Activated CD8-positive, alpha-beta T cell treated with anti-CD3 and anti-CD28 coated beads for 36 hours (primary cell): ENCODE data around the gene PPM1K. TPM values are rescaled to one million over a fixed set of nuclear protein-coding genes. Genes with fewer than 3 reads are reported as not detected.

Experiments used
- ATAC-seq: fragments of 200-7000 bp; cut with Tn5 transposase; one replicate; pipeline ENCODE4 v1.10.0; 2021; ENCODE audit warnings: mild to moderate bottlenecking, moderate library complexity
- CTCF ChIA-PET: fragments of 350-600 bp; sonication (Branson Sonifier 250); formaldehyde crosslinking; loops from one replicate; lab custom pipeline; 2021; ENCODE audit warnings: antibody characterized with exemption; lab: Charles Lee
- POLR2A ChIA-PET: fragments of 350-600 bp; sonication (Branson Sonifier 250); formaldehyde crosslinking; loops from one replicate; lab custom pipeline; 2021; ENCODE audit warnings: antibody characterized with exemption; lab: Charles Lee
- DNase-seq: peaks from one replicate; pipeline ENCODE4 v3.0.0-alpha.2; 2020
- H3K27ac Mint-ChIP-seq: one replicate; pipeline ENCODE4 v1.8.0; 2021; ENCODE audit warnings: mild to moderate bottlenecking, mixed read lengths
- H3K27me3 Mint-ChIP-seq: one replicate; pipeline ENCODE4 v1.8.0; 2021; ENCODE audit warnings: mixed read lengths
- H3K36me3 Mint-ChIP-seq: one replicate; pipeline ENCODE4 v1.8.0; 2021; ENCODE audit warnings: low read depth, mixed read lengths
- H3K4me1 Mint-ChIP-seq: one replicate; pipeline ENCODE4 v1.8.0; 2021; ENCODE audit warnings: low read depth, mixed read lengths
- H3K4me3 Mint-ChIP-seq: one replicate; pipeline ENCODE4 v1.8.0; 2021; ENCODE audit warnings: mild to moderate bottlenecking, moderate library complexity, mixed read lengths
- H3K9me3 Mint-ChIP-seq: one replicate; pipeline ENCODE4 v1.8.0; 2021; ENCODE audit warnings: mixed read lengths
- CTCF ChIP-seq: fragments of 200-600 bp; IDR thresholded peaks from one replicate; pipeline ENCODE4 v1.8.0; 2022; ENCODE audit warnings: antibody characterized with exemption, mild to moderate bottlenecking
- intact Hi-C: fragments of 100-400 bp; cut with micrococcal nuclease; formaldehyde crosslinking; loops from one replicate; pipeline ENCODE4 v1.10.0; 2022
- total RNA-seq, 2 experiments: library from RNA; stranded (reverse); gene quantifications; one replicate each; pipeline ENCODE4 v1.2.3, GENCODE V29; 2021

Gene PPM1K
- total RNA-seq, 2 experiments from 2014 or later = 46.1 to 57.5 TPM

- ChIA-PET CTCF (interaction anchor here (0.9 to 13.6 kb wide), 3 partner anchors 183 to 367 kb away, joined by 3 to 168 read pairs (median 11); no protein-coding TSS in a partner anchor), POLR2A (no interaction called here)
- Mint-ChIP-seq H3K4me3 (no peak overlapping the region), H3K27ac (no peak overlapping the region), H3K36me3 (no peaks in the 10 kb centered on the region), H3K27me3 (peaks cover 3% of the 10 kb centered on the region), H3K4me1 (peaks cover 2% of the 10 kb centered on the region), H3K9me3 (no peaks in the 10 kb centered on the region)
- ATAC-seq = no peak
- no peak for DNase-seq
- intact Hi-C loops = loop anchor here (10.0 kb wide), 1 partner anchor 149 kb away; no protein-coding TSS in a partner anchor
- no peak for TF ChIP-seq CTCF
Observed at GRCh38 chr4:88215351-88215750, 69.0 kb downstream of the PPM1K start.

DNA sequence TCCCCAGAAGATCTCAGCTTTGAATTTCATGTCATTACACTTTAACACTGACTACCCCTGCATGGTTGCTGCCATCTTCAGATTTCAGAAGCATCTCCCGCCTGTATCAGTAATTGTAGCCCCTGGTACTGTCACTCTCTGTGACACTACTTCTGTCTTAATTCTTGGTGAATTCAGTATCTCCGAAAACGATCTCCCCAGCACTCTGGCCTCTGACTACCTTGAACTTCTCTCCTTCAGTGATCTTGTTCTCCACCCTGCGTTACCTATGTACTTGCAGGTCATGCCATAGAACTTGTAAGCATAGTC lies 72.2 kb downstream of the PPM1K start:
- DNase-seq = no peak
- H3K9me3 Mint-ChIP-seq = no peaks in the 10 kb centered on the region
- no peak overlapping the region for H3K27ac Mint-ChIP-seq
- CTCF ChIA-PET = interaction anchor here (0.7 to 8.2 kb wide), 61 partner anchors 9 to 714 kb away, joined by 3 to 128 read pairs (median 4); no protein-coding TSS in a partner anchor
- POLR2A ChIA-PET = no interaction called here
- H3K4me3 Mint-ChIP-seq = no peak overlapping the region
- peak; percentile 49 for TF ChIP-seq CTCF
- H3K4me1 Mint-ChIP-seq = no peaks in the 10 kb centered on the region
- intact Hi-C loops = loop anchor here (1.0 to 10.0 kb wide), 4 partner anchors 153 to 530 kb away; no protein-coding TSS in a partner anchor
- ATAC-seq = no peak
- H3K27me3 Mint-ChIP-seq = no peaks in the 10 kb centered on the region
- no peaks in the 10 kb centered on the region for H3K36me3 Mint-ChIP-seq

DNA sequence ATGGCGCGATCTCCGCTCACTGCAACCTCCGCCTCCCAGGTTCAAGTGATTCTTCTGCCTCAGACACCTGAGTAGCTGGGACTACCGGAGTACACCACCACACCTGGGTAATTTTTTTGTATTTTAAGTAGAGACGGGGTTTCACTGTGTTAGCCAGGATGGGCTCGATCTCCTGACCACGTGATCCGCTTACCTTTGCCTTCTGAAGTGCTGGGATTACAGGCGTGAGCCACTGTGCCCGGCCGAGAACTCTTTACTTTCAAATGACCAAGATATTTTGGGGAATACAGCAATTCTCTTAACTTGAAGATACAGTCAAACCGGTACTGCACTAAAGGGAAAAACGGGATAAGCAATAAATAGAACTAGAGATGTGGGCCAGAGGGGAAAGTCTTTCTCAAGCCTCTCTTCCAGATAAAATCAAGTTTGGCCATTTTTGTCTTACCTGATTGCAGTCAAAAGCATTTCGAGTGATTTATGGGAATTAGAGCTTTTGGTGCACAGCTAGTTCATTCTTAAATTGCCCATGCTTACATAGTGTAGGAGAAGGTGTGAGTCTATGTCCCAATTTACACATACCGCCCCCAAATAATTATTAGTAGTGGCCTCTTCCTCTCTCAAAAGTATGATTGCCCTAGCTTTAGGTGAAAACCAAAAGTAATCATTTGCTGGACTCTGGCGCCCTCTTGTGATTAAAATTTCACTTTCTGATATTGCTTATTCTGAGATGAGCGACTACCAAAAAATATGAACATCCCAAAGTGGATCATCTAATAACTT lies 72.7 kb downstream of the PPM1K start:
- ChIA-PET POLR2A (no interaction called here), CTCF (interaction anchor here (0.6 to 8.2 kb wide), 67 partner anchors 9 to 714 kb away, joined by 3 to 128 read pairs (median 4); no protein-coding TSS in a partner anchor)
- no peaks in the 10 kb centered on the region for H3K9me3 Mint-ChIP-seq
- no peak overlapping the region for H3K4me3 Mint-ChIP-seq
- H3K27me3 Mint-ChIP-seq = no peaks in the 10 kb centered on the region
- H3K36me3 Mint-ChIP-seq = no peaks in the 10 kb centered on the region
- H3K4me1 Mint-ChIP-seq = no peaks in the 10 kb centered on the region
- TF ChIP-seq CTCF = peak; percentile 86
- ATAC-seq = no peak
- peak; percentile 57 for DNase-seq
- intact Hi-C loops = loop anchor here (1.0 to 10.0 kb wide), 4 partner anchors 153 to 529 kb away; no protein-coding TSS in a partner anchor
- H3K27ac Mint-ChIP-seq = no peak overlapping the region

DNA sequence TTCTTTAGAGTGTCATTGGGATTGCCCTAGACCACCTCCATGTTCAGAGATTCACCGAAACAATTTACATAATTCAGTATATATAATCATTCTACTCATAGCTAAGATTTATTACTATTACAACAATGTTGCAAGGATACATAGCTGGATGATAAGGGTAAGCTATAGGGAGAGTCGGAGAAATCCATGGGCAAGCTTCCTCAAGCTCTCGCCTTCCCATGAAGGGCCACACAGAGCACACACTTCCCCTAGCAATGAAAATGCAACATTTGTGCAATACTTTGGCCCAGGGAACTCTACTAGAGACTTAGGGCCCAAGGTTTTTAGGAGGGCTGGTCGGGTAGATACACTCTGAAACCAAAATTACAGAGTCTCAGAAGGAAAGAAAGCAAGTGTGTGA lies 76.2 kb downstream of the PPM1K start:
- H3K27ac Mint-ChIP-seq = no peak overlapping the region
- no peak for DNase-seq
- no peaks in the 10 kb centered on the region for H3K9me3 Mint-ChIP-seq
- no peak for ATAC-seq
- ChIA-PET CTCF (interaction anchor here (1.5 to 8.2 kb wide), 3 partner anchors 10 to 177 kb away, joined by 4 to 128 read pairs (median 6); no protein-coding TSS in a partner anchor), POLR2A (no interaction called here)
- H3K4me1 Mint-ChIP-seq = no peaks in the 10 kb centered on the region
- no peak for TF ChIP-seq CTCF
- intact Hi-C loops = no loop called here
- no peaks in the 10 kb centered on the region for H3K27me3 Mint-ChIP-seq
- no peaks in the 10 kb centered on the region for H3K36me3 Mint-ChIP-seq
- H3K4me3 Mint-ChIP-seq = no peak overlapping the region

Other genes with a start within 250 kb of the PPM1K start
- under 1 TPM; 0.25 to 0.54 TPM for gene ABCG2, start 125.9 kb downstream of the PPM1K start, total RNA-seq
- gene HERC6, start 94.3 kb upstream of the PPM1K start, total RNA-seq = 1 to 10 TPM; 3.0 to 4.0 TPM
- 10 to 100 TPM; 10.2 to 10.5 TPM for gene HERC5, start 172.6 kb upstream of the PPM1K start, total RNA-seq
- 10 to 100 TPM; 47.4 to 50.7 TPM for gene PYURF, start 239.2 kb upstream of the PPM1K start, total RNA-seq